Activated T-cell treated with anti-CD3 and anti-CD28 coated beads, Interleukin-2, amount 50 U/mL, for 24 hours (primary cell): ENCODE data around the gene RNF5.

Experiments used
- DNase-seq: peaks from one replicate; pipeline ENCODE4 v3.0.0-alpha.2; 2020
- H3K27ac Mint-ChIP-seq: 2 replicates; pipeline ENCODE4 v1.8.0; 2020; ENCODE audit warnings: mild to moderate bottlenecking, mixed read lengths
- H3K27me3 Mint-ChIP-seq: 2 replicates; pipeline ENCODE4 v1.8.0; 2020; ENCODE audit warnings: mixed read lengths
- H3K36me3 Mint-ChIP-seq: 2 replicates; pipeline ENCODE4 v1.8.0; 2020; ENCODE audit warnings: low read depth, mixed read lengths
- H3K4me1 Mint-ChIP-seq: 2 replicates; pipeline ENCODE4 v1.8.0; 2020; ENCODE audit warnings: low read depth, mixed read lengths
- H3K4me3 Mint-ChIP-seq: 2 replicates; pipeline ENCODE4 v1.8.0; 2020; ENCODE audit warnings: mild to moderate bottlenecking, moderate library complexity, mixed read lengths
- H3K9me3 Mint-ChIP-seq: 2 replicates; pipeline ENCODE4 v1.8.0; 2020; ENCODE audit warnings: mixed read lengths

RNF5 gene

GRCh38 chr6:32148289-32149091 is 29.7 kb upstream of the RNF5 start:
- peak; percentile 86 for DNase-seq
- Mint-ChIP-seq H3K9me3 (no peaks in the 10 kb centered on the region), H3K4me3 (peak overlapping the region; percentile 71), H3K27ac (peak overlapping the region; percentile 24), H3K36me3 (no peaks in the 10 kb centered on the region), H3K27me3 (peaks cover 28% of the 10 kb centered on the region), H3K4me1 (peaks cover 43% of the 10 kb centered on the region)

- peaks cover 3% of the 10 kb centered on the region for H3K36me3 Mint-ChIP-seq
- H3K27me3 Mint-ChIP-seq: peaks cover 28% of the 10 kb centered on the region
- H3K9me3 Mint-ChIP-seq: no peaks in the 10 kb centered on the region
- no peak for DNase-seq
- peak overlapping the region; percentile 71 for H3K4me3 Mint-ChIP-seq
- H3K27ac Mint-ChIP-seq: peak overlapping the region; percentile 24
- peaks cover 49% of the 10 kb centered on the region for H3K4me1 Mint-ChIP-seq
These were observed 29.0 kb upstream of the RNF5 start for GRCh38 chr6:32149092-32149755.

GRCh38 chr6:32149932-32150870 is 28.0 kb upstream of the RNF5 start:
- Mint-ChIP-seq H3K4me1 (peaks cover 57% of the 10 kb centered on the region), H3K27ac (no peak overlapping the region), H3K36me3 (peaks cover 8% of the 10 kb centered on the region), H3K4me3 (no peak overlapping the region), H3K27me3 (peaks cover 28% of the 10 kb centered on the region), H3K9me3 (no peaks in the 10 kb centered on the region)
- no peak for DNase-seq

- peaks cover 62% of the 10 kb centered on the region for H3K4me1 Mint-ChIP-seq
- no peak overlapping the region for H3K27ac Mint-ChIP-seq
- H3K36me3 Mint-ChIP-seq: peaks cover 16% of the 10 kb centered on the region
- no peak for DNase-seq
- H3K27me3 Mint-ChIP-seq: peaks cover 28% of the 10 kb centered on the region
- peak overlapping the region; percentile 55 for H3K4me3 Mint-ChIP-seq
- no peaks in the 10 kb centered on the region for H3K9me3 Mint-ChIP-seq
These were observed 26.9 kb upstream of the RNF5 start for GRCh38 chr6:32151181-32151862.

GRCh38 chr6:32151863-32152768 is 26.1 kb upstream of the RNF5 start, which contains the start of gene PRRT1:
Gene PRRT1, minus strand, starts transcription at chr6:32151939. Its CDS starts 112 bp downstream, at chr6:32151827.
- Mint-ChIP-seq H3K27me3 (peaks cover 28% of the 10 kb centered on the region), H3K36me3 (peaks cover 23% of the 10 kb centered on the region)

GRCh38 chr6:32152769-32153563 is 25.2 kb upstream of the RNF5 start:
- Mint-ChIP-seq H3K36me3 (peaks cover 30% of the 10 kb centered on the region), H3K4me3 (peak overlapping the region; percentile 94), H3K27ac (peak overlapping the region; percentile 96), H3K27me3 (peaks cover 27% of the 10 kb centered on the region), H3K4me1 (peaks cover 61% of the 10 kb centered on the region), H3K9me3 (no peaks in the 10 kb centered on the region)
- DNase-seq: no peak

More at GRCh38 chr6:32151863-32152768, 26.1 kb upstream of the RNF5 start, which contains the start of gene PRRT1:
- Mint-ChIP-seq H3K9me3 (no peaks in the 10 kb centered on the region), H3K4me1 (peaks cover 62% of the 10 kb centered on the region), H3K4me3 (peak within 1 kb of the TSS; percentile 94), H3K27ac (no peak within 1 kb of the TSS)
- no peak for DNase-seq

GRCh38 chr6:32153564-32154513 is 24.4 kb upstream of the RNF5 start, which contains the start of gene PPT2:
Gene PPT2, plus strand, starts transcription at chr6:32154141. Its CDS starts 454 bp downstream, at chr6:32154595.
- Mint-ChIP-seq H3K27ac (peak within 1 kb of the TSS; percentile 96), H3K27me3 (peaks cover 18% of the 10 kb centered on the region), H3K4me1 (peaks cover 52% of the 10 kb centered on the region), H3K36me3 (peaks cover 38% of the 10 kb centered on the region), H3K4me3 (peak within 1 kb of the TSS; percentile 94), H3K9me3 (no peaks in the 10 kb centered on the region)
- peak; percentile 86 for DNase-seq

- Mint-ChIP-seq H3K9me3 (no peaks in the 10 kb centered on the region), H3K27me3 (peaks cover 14% of the 10 kb centered on the region), H3K36me3 (peaks cover 41% of the 10 kb centered on the region), H3K27ac (peak overlapping the region; percentile 96), H3K4me3 (peak overlapping the region; percentile 94), H3K4me1 (peaks cover 49% of the 10 kb centered on the region)
- DNase-seq: peak; percentile 75
These were observed 23.6 kb upstream of the RNF5 start for GRCh38 chr6:32154514-32155161.

- H3K9me3 Mint-ChIP-seq: no peaks in the 10 kb centered on the region
- H3K36me3 Mint-ChIP-seq: peaks cover 41% of the 10 kb centered on the region
- peaks cover 34% of the 10 kb centered on the region for H3K4me1 Mint-ChIP-seq
- no peak overlapping the region for H3K4me3 Mint-ChIP-seq
- no peaks in the 10 kb centered on the region for H3K27me3 Mint-ChIP-seq
- no peak for DNase-seq
- H3K27ac Mint-ChIP-seq: no peak overlapping the region
These were observed 21.3 kb upstream of the RNF5 start for GRCh38 chr6:32156891-32157290.

- Mint-ChIP-seq H3K9me3 (no peaks in the 10 kb centered on the region), H3K27me3 (no peaks in the 10 kb centered on the region), H3K27ac (no peak overlapping the region), H3K4me1 (peaks cover 22% of the 10 kb centered on the region), H3K4me3 (no peak overlapping the region), H3K36me3 (peaks cover 53% of the 10 kb centered on the region)
- DNase-seq: no peak
These were observed 20.2 kb upstream of the RNF5 start for GRCh38 chr6:32158052-32158451.

- Mint-ChIP-seq H3K4me3 (no peak overlapping the region), H3K9me3 (no peaks in the 10 kb centered on the region), H3K27ac (no peak overlapping the region), H3K27me3 (no peaks in the 10 kb centered on the region), H3K36me3 (peaks cover 55% of the 10 kb centered on the region), H3K4me1 (no peaks in the 10 kb centered on the region)
- DNase-seq: no peak
These were observed 14.5 kb upstream of the RNF5 start for GRCh38 chr6:32163559-32164258.
